ENCODE data around the gene NUP98.

The NUP98 gene

DNA sequence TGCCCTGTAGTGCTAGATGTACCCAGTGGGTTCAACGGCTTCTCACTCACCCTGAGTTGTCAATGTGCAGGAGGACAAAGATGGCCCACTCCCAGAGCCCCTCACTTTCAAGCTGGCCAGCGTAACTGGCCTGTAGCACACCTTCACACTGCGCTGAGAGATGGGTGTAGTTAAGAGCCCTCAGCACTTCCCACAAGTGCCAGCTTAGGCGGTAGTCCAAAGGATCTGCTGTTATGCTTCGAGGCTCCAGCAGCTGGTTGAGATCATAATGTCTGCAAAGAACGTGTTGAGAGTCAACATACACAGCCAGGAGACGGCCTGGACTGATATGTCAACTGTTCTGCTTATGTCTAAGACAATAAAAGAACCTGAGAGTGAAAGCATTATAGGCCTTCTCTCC lies 111.4 kb downstream of the NUP98 start:
- no peak overlapping the region for H3K4me3 ChIP-seq (ENCODE audit: insufficient read length, low read depth)
- H3K9ac ChIP-seq (ENCODE audit: insufficient read length, low read depth) = no peak overlapping the region
- no peaks in the 10 kb centered on the region for H3K4me1 ChIP-seq (ENCODE audit: insufficient read depth, insufficient read length)
- no peaks in the 10 kb centered on the region for H3K27me3 ChIP-seq (ENCODE audit: insufficient read depth, insufficient read length)
- DNase-seq (ENCODE audit: low read depth, low spot score) = no peak
- no peaks in the 10 kb centered on the region for H3K9me3 ChIP-seq (ENCODE audit: insufficient read depth, low read length)
- TF ChIP-seq YY1 (IDR thresholded peaks at IDR 0.05; ENCODE audit: insufficient read depth, insufficient read length) (no peak), ZNF274 (IDR thresholded peaks at IDR 0.05; ENCODE audit: low read depth, low read length) (no peak), SUZ12 (IDR thresholded peaks at IDR 0.05; ENCODE audit: extremely low read depth, insufficient read depth, insufficient read length) (no peak)
- H3K36me3 ChIP-seq (ENCODE audit: insufficient read depth, insufficient read length, low read length) = peaks cover 85% of the 10 kb centered on the region

- no peaks in the 10 kb centered on the region for H3K9me3 ChIP-seq (ENCODE audit: insufficient read depth, low read length)
- H3K9ac ChIP-seq (ENCODE audit: insufficient read length, low read depth) = no peak overlapping the region
- no peak for DNase-seq (ENCODE audit: low read depth, low spot score)
- no peaks in the 10 kb centered on the region for H3K4me1 ChIP-seq (ENCODE audit: insufficient read depth, insufficient read length)
- TF ChIP-seq YY1 (IDR thresholded peaks at IDR 0.05; ENCODE audit: insufficient read depth, insufficient read length) = no peak
- TF ChIP-seq SUZ12 (IDR thresholded peaks at IDR 0.05; ENCODE audit: extremely low read depth, insufficient read depth, insufficient read length) = no peak
- TF ChIP-seq ZNF274 (IDR thresholded peaks at IDR 0.05; ENCODE audit: low read depth, low read length) = no peak
- H3K27me3 ChIP-seq (ENCODE audit: insufficient read depth, insufficient read length) = no peaks in the 10 kb centered on the region
- no peak overlapping the region for H3K4me3 ChIP-seq (ENCODE audit: insufficient read length, low read depth)
- H3K36me3 ChIP-seq (ENCODE audit: insufficient read depth, insufficient read length, low read length) = peaks cover 88% of the 10 kb centered on the region
Observed at GRCh38 chr11:3684819-3685172, 112.6 kb downstream of the NUP98 start.

GRCh38 chr11:3684129-3684818 lies 113.1 kb downstream of the NUP98 start:
- H3K9ac ChIP-seq (ENCODE audit: insufficient read length, low read depth) = no peak overlapping the region
- H3K9me3 ChIP-seq (ENCODE audit: insufficient read depth, low read length) = no peaks in the 10 kb centered on the region
- no peak overlapping the region for H3K4me3 ChIP-seq (ENCODE audit: insufficient read length, low read depth)
- DNase-seq (ENCODE audit: low read depth, low spot score) = no peak
- H3K36me3 ChIP-seq (ENCODE audit: insufficient read depth, insufficient read length, low read length) = peaks cover 88% of the 10 kb centered on the region
- no peaks in the 10 kb centered on the region for H3K27me3 ChIP-seq (ENCODE audit: insufficient read depth, insufficient read length)
- TF ChIP-seq ZNF274 (IDR thresholded peaks at IDR 0.05; ENCODE audit: low read depth, low read length) (no peak), SUZ12 (IDR thresholded peaks at IDR 0.05; ENCODE audit: extremely low read depth, insufficient read depth, insufficient read length) (no peak), YY1 (IDR thresholded peaks at IDR 0.05; ENCODE audit: insufficient read depth, insufficient read length) (no peak)
- H3K4me1 ChIP-seq (ENCODE audit: insufficient read depth, insufficient read length) = no peaks in the 10 kb centered on the region

DNA sequence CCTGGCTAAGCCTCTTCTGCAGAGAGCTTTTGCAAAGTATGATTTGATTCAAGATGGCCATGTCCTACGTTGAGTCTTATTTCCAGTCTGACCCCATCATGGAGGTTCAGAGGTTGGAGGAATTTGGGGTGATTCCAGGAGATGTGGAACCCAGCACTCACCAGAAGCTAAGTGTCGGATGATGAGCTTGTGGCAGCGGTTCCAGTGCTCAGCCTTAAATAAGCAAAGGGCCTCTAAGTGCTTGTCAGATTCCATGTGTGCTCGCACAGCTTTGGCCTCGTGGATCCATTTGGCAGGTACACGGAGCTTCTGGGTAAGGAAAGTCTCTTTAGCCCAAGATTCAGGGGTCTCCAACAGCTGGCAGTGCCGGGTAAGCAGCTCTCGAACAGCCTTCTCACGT lies 114.3 kb downstream of the NUP98 start:
- Histone ChIP-seq H3K27me3 (ENCODE audit: insufficient read depth, insufficient read length) (no peaks in the 10 kb centered on the region), H3K9me3 (ENCODE audit: insufficient read depth, low read length) (no peaks in the 10 kb centered on the region), H3K36me3 (ENCODE audit: insufficient read depth, insufficient read length, low read length) (peaks cover 96% of the 10 kb centered on the region), H3K9ac (ENCODE audit: insufficient read length, low read depth) (no peak overlapping the region), H3K4me3 (ENCODE audit: insufficient read length, low read depth) (no peak overlapping the region), H3K4me1 (ENCODE audit: insufficient read depth, insufficient read length) (no peaks in the 10 kb centered on the region)
- no peak for DNase-seq (ENCODE audit: low read depth, low spot score)
- TF ChIP-seq YY1 (IDR thresholded peaks at IDR 0.05; ENCODE audit: insufficient read depth, insufficient read length) (no peak), ZNF274 (IDR thresholded peaks at IDR 0.05; ENCODE audit: low read depth, low read length) (no peak), SUZ12 (IDR thresholded peaks at IDR 0.05; ENCODE audit: extremely low read depth, insufficient read depth, insufficient read length) (no peak)

- no peak for TF ChIP-seq ZNF274 (IDR thresholded peaks at IDR 0.05; ENCODE audit: low read depth, low read length)
- no peak for TF ChIP-seq YY1 (IDR thresholded peaks at IDR 0.05; ENCODE audit: insufficient read depth, insufficient read length)
- no peak for TF ChIP-seq SUZ12 (IDR thresholded peaks at IDR 0.05; ENCODE audit: extremely low read depth, insufficient read depth, insufficient read length)
- peaks cover 2% of the 10 kb centered on the region for H3K4me1 ChIP-seq (ENCODE audit: insufficient read depth, insufficient read length)
- DNase-seq (ENCODE audit: low read depth, low spot score) = no peak
Observed at GRCh38 chr11:3679077-3679476, 118.3 kb downstream of the NUP98 start.

GRCh38 chr11:3675971-3676370 lies 121.4 kb downstream of the NUP98 start:
- peaks cover 6% of the 10 kb centered on the region for H3K4me1 ChIP-seq (ENCODE audit: insufficient read depth, insufficient read length)
- no peak overlapping the region for H3K4me3 ChIP-seq (ENCODE audit: insufficient read length, low read depth)
- no peak overlapping the region for H3K9ac ChIP-seq (ENCODE audit: insufficient read length, low read depth)
- no peaks in the 10 kb centered on the region for H3K9me3 ChIP-seq (ENCODE audit: insufficient read depth, low read length)
- H3K27me3 ChIP-seq (ENCODE audit: insufficient read depth, insufficient read length) = no peaks in the 10 kb centered on the region
- no peak for DNase-seq (ENCODE audit: low read depth, low spot score)
- peaks cover 89% of the 10 kb centered on the region for H3K36me3 ChIP-seq (ENCODE audit: insufficient read depth, insufficient read length, low read length)
- TF ChIP-seq SUZ12 (IDR thresholded peaks at IDR 0.05; ENCODE audit: extremely low read depth, insufficient read depth, insufficient read length) (no peak), YY1 (IDR thresholded peaks at IDR 0.05; ENCODE audit: insufficient read depth, insufficient read length) (no peak), ZNF274 (IDR thresholded peaks at IDR 0.05; ENCODE audit: low read depth, low read length) (no peak)

More at GRCh38 chr11:3679077-3679476, 118.3 kb downstream of the NUP98 start:
- Histone ChIP-seq H3K36me3 (ENCODE audit: insufficient read depth, insufficient read length, low read length) (peaks cover 89% of the 10 kb centered on the region), H3K4me3 (ENCODE audit: insufficient read length, low read depth) (no peak overlapping the region), H3K9ac (ENCODE audit: insufficient read length, low read depth) (no peak overlapping the region), H3K9me3 (ENCODE audit: insufficient read depth, low read length) (no peaks in the 10 kb centered on the region), H3K27me3 (ENCODE audit: insufficient read depth, insufficient read length) (no peaks in the 10 kb centered on the region)

- H3K4me1 ChIP-seq (ENCODE audit: insufficient read depth, insufficient read length) = peaks cover 6% of the 10 kb centered on the region
- no peak for DNase-seq (ENCODE audit: low read depth, low spot score)
Observed at GRCh38 chr11:3674189-3674588, 123.2 kb downstream of the NUP98 start.

More at GRCh38 chr11:3674189-3674588, 123.2 kb downstream of the NUP98 start:
- no peak overlapping the region for H3K4me3 ChIP-seq (ENCODE audit: insufficient read length, low read depth)
- no peak for TF ChIP-seq YY1 (IDR thresholded peaks at IDR 0.05; ENCODE audit: insufficient read depth, insufficient read length)
- TF ChIP-seq ZNF274 (IDR thresholded peaks at IDR 0.05; ENCODE audit: low read depth, low read length) = no peak
- no peak for TF ChIP-seq SUZ12 (IDR thresholded peaks at IDR 0.05; ENCODE audit: extremely low read depth, insufficient read depth, insufficient read length)
- no peak overlapping the region for H3K9ac ChIP-seq (ENCODE audit: insufficient read length, low read depth)
- H3K36me3 ChIP-seq (ENCODE audit: insufficient read depth, insufficient read length, low read length) = peaks cover 87% of the 10 kb centered on the region
- H3K9me3 ChIP-seq (ENCODE audit: insufficient read depth, low read length) = no peaks in the 10 kb centered on the region
- no peaks in the 10 kb centered on the region for H3K27me3 ChIP-seq (ENCODE audit: insufficient read depth, insufficient read length)
